Mesendoderm (in vitro differentiated cells): ENCODE measurements around the gene MILR1.

Experiments used
- DNase-seq: peaks from one replicate; pipeline ENCODE4 v3.0.0; 2013
- H2AK5ac ChIP-seq: 2 replicates; pipeline ENCODE4 v1.6.1; 2013; ENCODE audit warnings: low read length, inconsistent platforms
- H2BK120ac ChIP-seq: 2 replicates; pipeline ENCODE4 v1.6.1; 2013; ENCODE audit warnings: low read depth, mild to moderate bottlenecking, low read length, moderate library complexity, mixed read lengths
- H2BK15ac ChIP-seq: replicated peaks from 2 replicates; pipeline ENCODE4 v1.6.1; 2013; ENCODE audit warnings: low read depth, mild to moderate bottlenecking, moderate library complexity
- H2BK5ac ChIP-seq: 2 replicates; pipeline ENCODE4 v1.6.1; 2013; ENCODE audit warnings: low read length, inconsistent platforms
- H3K18ac ChIP-seq: 2 replicates; pipeline ENCODE4 v1.6.1; 2013; ENCODE audit warnings: mild to moderate bottlenecking, low read length, mixed read lengths
- H3K23ac ChIP-seq: one replicate; pipeline ENCODE4 v1.6.1; 2013; ENCODE audit warnings: low read length
- H3K27ac ChIP-seq: 2 replicates; pipeline ENCODE4 v1.5.1; 2013; ENCODE audit warnings: low read depth, mild to moderate bottlenecking, inconsistent platforms, low read length, moderate library complexity
- H3K27me3 ChIP-seq: 2 replicates; pipeline ENCODE4 v1.6.1; 2013; ENCODE audit warnings: low read length, control low read depth, mild to moderate bottlenecking, inconsistent platforms; ENCODE audit not compliant: insufficient read depth, poor library complexity
- H3K36me3 ChIP-seq: 2 replicates; pipeline ENCODE4 v1.6.1; 2013; ENCODE audit warnings: low read length, inconsistent platforms; ENCODE audit not compliant: control insufficient read depth, insufficient read depth
- H3K4ac ChIP-seq: one replicate; pipeline ENCODE4 v1.6.1; 2013; ENCODE audit warnings: low read depth, mild to moderate bottlenecking, low read length, moderate library complexity
- H3K4me1 ChIP-seq: 2 replicates; pipeline ENCODE4 v1.6.1; 2013; ENCODE audit warnings: low read depth, low read length, inconsistent platforms; ENCODE audit not compliant: control insufficient read depth
- H3K4me2 ChIP-seq: 2 replicates; pipeline ENCODE4 v1.6.1; 2013; ENCODE audit warnings: low read length
- H3K4me3 ChIP-seq: 2 replicates; pipeline ENCODE4 v1.5.1; 2013; ENCODE audit warnings: mild to moderate bottlenecking, low read length
- H3K56ac ChIP-seq: one replicate; pipeline ENCODE4 v1.6.1; 2013; ENCODE audit warnings: low read length
- H3K79me1 ChIP-seq: 2 replicates; pipeline ENCODE4 v1.6.1; 2013; ENCODE audit warnings: low read length, inconsistent platforms
- H3K79me2 ChIP-seq: 2 replicates; pipeline ENCODE4 v1.6.1; 2013; ENCODE audit warnings: mild to moderate bottlenecking, low read length; ENCODE audit not compliant: control insufficient read depth, insufficient read depth
- H3K9ac ChIP-seq: 2 replicates; pipeline ENCODE4 v1.6.1; 2013; ENCODE audit warnings: low read length, inconsistent platforms
- H4K5ac ChIP-seq: one replicate; pipeline ENCODE4 v1.6.1; 2013; ENCODE audit warnings: low read length
- H4K8ac ChIP-seq: one replicate; pipeline ENCODE4 v1.6.1; 2013; ENCODE audit warnings: low read depth, mild to moderate bottlenecking, control low read depth, low read length, moderate library complexity
- WGBS: extraction: QIAGEN DNeasy Blood & Tissue Kit; methylation state at CpG from one replicate; pipeline ENCODE4 v1.1.7; 2013; ENCODE audit warnings: low lambda C conversion rate, missing lambda C conversion rate; ENCODE audit not compliant: insufficient coverage; ENCODE audit errors: extremely low coverage; 5-methylcytosine and 5-hydroxymethylcytosine counted together

The MILR1 gene

DNA sequence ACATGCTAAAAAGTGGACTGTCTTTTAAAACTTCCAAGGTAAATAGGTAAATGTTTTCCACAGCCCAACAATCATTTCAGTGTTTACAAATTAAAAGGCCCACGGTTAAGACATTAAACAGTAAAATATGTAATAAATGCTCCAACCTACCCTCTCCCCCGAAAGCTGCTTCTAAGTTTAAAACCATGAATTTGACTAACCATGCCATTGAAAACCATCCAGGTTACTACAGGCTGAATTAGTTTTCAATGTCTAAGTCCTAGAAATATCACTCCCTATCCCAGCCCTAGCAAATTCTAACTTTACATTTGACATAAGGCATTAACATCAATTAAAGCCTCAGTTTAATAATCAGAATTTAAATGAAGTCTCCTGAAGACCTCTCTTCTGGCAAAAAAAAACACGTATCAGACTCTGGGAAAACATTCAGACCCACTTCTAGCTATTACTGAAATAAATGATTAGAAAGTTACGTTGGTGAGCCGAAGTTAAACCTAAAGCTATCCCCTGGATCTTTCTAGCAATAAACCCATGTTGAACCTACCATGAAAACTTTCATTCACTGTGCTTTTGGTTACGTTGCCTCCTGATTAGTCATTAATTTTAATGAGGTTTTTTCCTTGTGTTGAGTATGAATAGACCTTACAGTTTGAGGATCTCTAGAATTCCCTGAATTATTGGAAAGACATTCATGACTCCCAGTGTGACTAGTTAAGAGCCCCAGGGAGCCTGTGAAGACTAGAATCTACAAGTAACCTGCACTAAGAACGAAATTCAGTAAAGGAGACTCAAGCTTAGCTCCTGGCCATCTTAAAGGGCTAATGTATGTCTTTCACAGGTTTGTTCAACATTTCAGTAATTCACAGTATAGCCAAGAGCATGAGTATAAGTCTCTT lies 49.6 kb downstream of the MILR1 start:
- Histone ChIP-seq H2BK120ac (no peak overlapping the region), H3K79me2 (peaks cover 38% of the 10 kb centered on the region), H3K56ac (no peak overlapping the region), H3K4ac (no peak overlapping the region), H4K8ac (no peak overlapping the region), H3K36me3 (peaks cover 27% of the 10 kb centered on the region), H3K18ac (no peak overlapping the region), H4K5ac (no peak overlapping the region), H3K79me1 (peaks cover 17% of the 10 kb centered on the region), H3K27me3 (no peaks in the 10 kb centered on the region), H3K27ac (no peak overlapping the region), H2BK5ac (no peak overlapping the region), H2BK15ac (no peak overlapping the region), H2AK5ac (no peak overlapping the region), H3K4me3 (no peak overlapping the region), H3K4me1 (no peaks in the 10 kb centered on the region), H3K23ac (no peak overlapping the region), H3K9ac (peak overlapping the region; percentile 6), H3K4me2 (no peak overlapping the region)
- no peak for DNase-seq
- no CpG with 5 or more reads among the region's 7 CpGs for WGBS

- H3K4ac ChIP-seq, result no peak overlapping the region
- no peak overlapping the region for H2BK15ac ChIP-seq
- H3K27me3 ChIP-seq, result no peaks in the 10 kb centered on the region
- peaks cover 17% of the 10 kb centered on the region for H3K79me1 ChIP-seq
- no peak overlapping the region for H3K4me2 ChIP-seq
- H3K27ac ChIP-seq, result no peak overlapping the region
- no peak overlapping the region for H3K9ac ChIP-seq
- WGBS, result no CpG with 5 or more reads among the region's 6 CpGs
- no peak overlapping the region for H2BK120ac ChIP-seq
- peaks cover 50% of the 10 kb centered on the region for H3K79me2 ChIP-seq
- H3K36me3 ChIP-seq, result peaks cover 31% of the 10 kb centered on the region
- H2BK5ac ChIP-seq, result no peak overlapping the region
- H3K56ac ChIP-seq, result no peak overlapping the region
- no peak overlapping the region for H4K5ac ChIP-seq
- no peak overlapping the region for H3K4me3 ChIP-seq
- DNase-seq, result no peak
- no peak overlapping the region for H3K23ac ChIP-seq
- H4K8ac ChIP-seq, result no peak overlapping the region
- H3K18ac ChIP-seq, result no peak overlapping the region
- H2AK5ac ChIP-seq, result no peak overlapping the region
- H3K4me1 ChIP-seq, result no peaks in the 10 kb centered on the region
Measured at GRCh38 chr17:64499805-64500486, 51.0 kb downstream of the MILR1 start.

DNA sequence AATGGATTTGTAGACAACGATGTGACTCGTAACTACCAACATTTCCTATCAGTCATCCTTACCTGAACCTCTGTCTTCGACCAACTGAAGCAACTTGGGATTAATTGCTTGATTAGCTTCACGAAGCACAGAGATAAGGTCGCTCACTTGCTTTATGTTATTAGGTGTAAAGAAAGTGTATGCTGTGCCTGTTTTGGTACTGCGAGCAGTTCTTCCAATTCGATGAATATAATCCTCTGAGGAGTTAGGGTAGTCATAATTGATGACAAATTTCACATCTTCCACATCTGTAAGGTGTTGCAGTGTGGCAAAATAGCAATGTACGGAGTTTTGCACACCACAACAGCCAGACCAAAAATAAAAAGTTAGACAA lies 51.6 kb downstream of the MILR1 start:
- Histone ChIP-seq H3K9ac (no peak overlapping the region), H3K27me3 (no peaks in the 10 kb centered on the region), H2BK5ac (no peak overlapping the region), H4K5ac (no peak overlapping the region), H2BK15ac (no peak overlapping the region), H3K18ac (no peak overlapping the region), H3K56ac (no peak overlapping the region), H2AK5ac (no peak overlapping the region), H3K4ac (no peak overlapping the region), H3K79me2 (peaks cover 53% of the 10 kb centered on the region), H3K36me3 (peaks cover 31% of the 10 kb centered on the region), H3K4me3 (no peak overlapping the region), H2BK120ac (no peak overlapping the region), H3K79me1 (peaks cover 17% of the 10 kb centered on the region), H3K27ac (no peak overlapping the region), H3K4me2 (no peak overlapping the region), H4K8ac (no peak overlapping the region), H3K23ac (no peak overlapping the region), H3K4me1 (no peaks in the 10 kb centered on the region)
- no CpG with 5 or more reads among the region's 8 CpGs for WGBS
- no peak for DNase-seq

DNA sequence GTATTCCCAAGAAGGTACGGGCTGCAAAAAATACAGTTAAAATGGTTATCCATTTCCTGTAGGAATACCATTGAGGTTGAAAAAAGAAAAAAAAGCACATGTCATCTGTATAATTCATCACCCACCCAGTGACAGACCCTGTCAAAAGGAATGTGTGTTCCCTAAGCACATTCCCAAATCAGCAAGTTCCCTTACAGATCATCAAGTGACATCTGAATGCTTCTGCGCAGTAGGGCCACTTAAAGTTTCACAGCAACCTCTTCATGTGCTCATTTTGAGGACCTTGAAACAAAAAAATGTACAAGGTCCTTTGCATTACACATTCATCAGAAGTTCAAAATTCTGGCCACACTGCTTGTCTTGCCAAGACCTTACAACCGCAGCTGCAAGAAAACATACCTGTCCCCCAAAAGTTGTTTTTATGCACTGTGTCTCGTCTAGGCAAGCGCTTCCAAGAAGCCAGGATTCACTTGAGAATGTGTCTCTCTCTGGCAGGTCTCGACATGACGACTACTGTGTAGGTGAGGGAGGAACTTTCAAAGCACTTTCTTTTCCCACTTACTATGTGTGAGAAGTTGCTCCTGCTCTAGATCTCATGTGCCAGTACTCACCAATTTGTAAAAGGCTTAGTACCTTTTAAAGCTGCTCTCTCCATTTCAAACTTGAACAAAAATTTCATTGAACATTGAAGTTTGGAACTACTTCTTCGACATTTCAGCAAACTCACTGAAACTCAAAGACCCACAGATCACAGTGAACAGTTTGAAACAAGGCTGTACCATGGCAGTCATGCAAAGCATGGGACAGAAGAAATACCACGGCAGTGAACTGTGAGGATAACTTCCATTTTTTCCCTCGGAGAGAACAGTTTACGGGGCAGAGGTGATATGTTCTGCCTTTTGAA lies 52.2 kb downstream of the MILR1 start:
- H3K18ac ChIP-seq, result no peak overlapping the region
- H3K36me3 ChIP-seq, result peaks cover 31% of the 10 kb centered on the region
- no peak overlapping the region for H3K4me2 ChIP-seq
- no peak overlapping the region for H3K4me3 ChIP-seq
- H2BK15ac ChIP-seq, result no peak overlapping the region
- no peak overlapping the region for H3K27ac ChIP-seq
- DNase-seq, result no peak
- H2BK5ac ChIP-seq, result no peak overlapping the region
- H3K56ac ChIP-seq, result no peak overlapping the region
- peaks cover 54% of the 10 kb centered on the region for H3K79me2 ChIP-seq
- H3K79me1 ChIP-seq, result peaks cover 17% of the 10 kb centered on the region
- H3K27me3 ChIP-seq, result no peaks in the 10 kb centered on the region
- no peak overlapping the region for H3K4ac ChIP-seq
- H3K4me1 ChIP-seq, result no peaks in the 10 kb centered on the region
- H4K5ac ChIP-seq, result no peak overlapping the region
- no CpG with 5 or more reads among the region's 11 CpGs for WGBS
- no peak overlapping the region for H2BK120ac ChIP-seq
- no peak overlapping the region for H3K23ac ChIP-seq
- no peak overlapping the region for H3K9ac ChIP-seq
- H4K8ac ChIP-seq, result no peak overlapping the region
- no peak overlapping the region for H2AK5ac ChIP-seq

GRCh38 chr17:64502021-64502420 lies 53.1 kb downstream of the MILR1 start:
- Histone ChIP-seq H3K79me1 (peaks cover 17% of the 10 kb centered on the region), H3K4me1 (no peaks in the 10 kb centered on the region), H3K36me3 (peaks cover 31% of the 10 kb centered on the region), H3K56ac (no peak overlapping the region), H2BK15ac (no peak overlapping the region), H2AK5ac (no peak overlapping the region), H3K4me2 (no peak overlapping the region), H4K5ac (no peak overlapping the region), H3K9ac (no peak overlapping the region), H3K23ac (no peak overlapping the region), H4K8ac (no peak overlapping the region), H2BK5ac (no peak overlapping the region), H3K27ac (no peak overlapping the region), H3K18ac (no peak overlapping the region), H3K79me2 (peaks cover 54% of the 10 kb centered on the region), H2BK120ac (no peak overlapping the region), H3K27me3 (no peaks in the 10 kb centered on the region), H3K4me3 (no peak overlapping the region), H3K4ac (no peak overlapping the region)
- no CpG with 5 or more reads among the region's 3 CpGs for WGBS
- no peak for DNase-seq
